Activated naive CD4-positive, alpha-beta T cell treated with anti-CD3 and anti-CD28 coated beads, Interleukin-2, amount 50 U/mL, for 16 hours (primary cell): ENCODE data around the gene SYNCRIP.
"Not testable (repeated sequence)": the region's sequence is repeated elsewhere in the genome, so short reads cannot be mapped to it uniquely, and the experiment has no call there.

Source experiments
- DNase-seq: peaks from one replicate; pipeline ENCODE4 v3.0.0-alpha.2; 2020

SYNCRIP gene

DNA sequence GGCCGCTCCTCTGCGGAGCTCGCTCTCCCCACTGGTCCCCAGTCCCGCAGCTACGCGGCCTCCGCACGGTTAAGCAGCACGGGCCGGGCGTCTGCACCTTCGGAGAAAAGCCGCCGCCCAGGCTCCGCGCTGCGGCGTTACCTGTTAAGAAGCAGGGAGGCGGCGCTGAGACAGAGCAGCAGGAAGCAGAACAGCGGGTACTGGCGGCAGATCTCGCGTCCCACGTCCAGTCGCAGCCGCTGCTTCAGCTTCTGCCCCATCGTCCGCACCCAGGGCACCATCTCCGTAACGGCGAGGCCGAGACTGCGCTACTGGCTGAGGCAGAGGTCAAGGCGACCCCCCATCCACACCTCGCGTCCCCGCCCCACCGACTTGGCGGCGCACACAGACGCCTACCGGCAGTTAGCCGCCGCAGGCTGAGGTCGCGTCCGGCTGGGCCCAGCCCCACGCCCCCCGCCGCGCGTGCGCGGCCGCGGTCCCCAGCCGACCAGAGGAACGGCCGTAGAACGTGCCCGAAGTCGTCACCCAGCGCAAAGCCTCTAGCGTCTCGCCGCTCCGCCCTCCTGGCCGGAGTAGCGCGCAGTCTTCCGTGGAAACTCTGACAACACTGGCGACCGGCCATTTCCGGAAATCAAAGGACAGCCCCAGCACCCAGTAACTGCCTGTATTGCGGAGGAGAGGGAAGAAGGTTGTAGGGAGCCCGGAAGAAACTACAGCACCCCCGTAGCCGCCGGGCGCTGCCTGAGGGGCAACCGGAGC is 49.1 kb downstream of the SYNCRIP start, which contains the start of gene SNX14:
Gene SNX14, minus strand, starts transcription at position 421 of the 759 bp plus-strand sequence. Its CDS starts 140 bp downstream, at position 281.
- DNase-seq: peak; percentile 71

DNA sequence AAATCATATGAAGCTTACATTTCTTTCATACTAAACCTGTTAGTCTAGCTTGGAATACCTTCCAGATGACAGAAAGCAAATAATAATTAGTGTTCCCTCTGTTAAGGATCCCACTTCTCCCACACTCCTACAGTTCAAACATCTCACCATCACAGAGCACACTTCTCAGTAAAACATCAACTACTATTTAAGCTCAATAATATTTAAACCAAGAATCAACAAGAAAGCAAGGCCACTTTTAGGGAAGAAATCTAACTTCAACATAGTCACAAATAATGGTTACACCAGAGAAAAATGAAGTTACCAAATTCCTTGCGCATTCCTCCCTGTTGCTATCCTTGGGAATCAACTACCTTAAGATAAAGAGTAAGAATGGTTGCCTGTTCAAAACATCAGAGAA is 50.7 kb downstream of the SYNCRIP start:
- DNase-seq: no peak

GRCh38 chr6:85591207-85591606 is 51.5 kb downstream of the SYNCRIP start:
- DNase-seq: no peak

GRCh38 chr6:85585741-85586140 is 56.9 kb downstream of the SYNCRIP start:
- DNase-seq: no peak

GRCh38 chr6:85582832-85583231 is 59.9 kb downstream of the SYNCRIP start:
- DNase-seq: not testable (repeated sequence)

DNA sequence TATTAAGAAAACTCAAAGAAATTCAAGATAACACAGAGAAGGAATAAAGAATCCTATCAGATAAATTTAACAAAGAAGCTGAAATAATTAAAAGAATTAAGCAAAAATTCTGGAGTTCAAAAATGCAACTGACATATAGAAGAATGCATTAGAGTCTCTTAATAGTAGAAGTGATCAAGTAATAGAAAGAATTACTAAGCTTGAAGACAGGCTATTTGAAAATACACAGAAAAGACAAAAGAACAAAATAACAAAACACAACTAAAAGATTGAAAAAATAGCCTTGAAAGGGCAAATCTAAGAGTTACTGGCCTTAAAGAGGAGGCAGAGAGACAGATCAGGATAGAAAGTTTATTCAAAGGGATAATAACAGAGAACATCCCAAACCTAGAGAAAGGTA is 61.1 kb downstream of the SYNCRIP start:
- no peak for DNase-seq

GRCh38 chr6:85580878-85581267 is 61.8 kb downstream of the SYNCRIP start:
- DNase-seq: no peak

GRCh38 chr6:85580118-85580877 is 62.4 kb downstream of the SYNCRIP start:
- DNase-seq: no peak

GRCh38 chr6:85579581-85579980 is 63.1 kb downstream of the SYNCRIP start:
- no peak for DNase-seq

- no peak for DNase-seq
These were observed 66.2 kb downstream of the SYNCRIP start for GRCh38 chr6:85576476-85576875.

DNA sequence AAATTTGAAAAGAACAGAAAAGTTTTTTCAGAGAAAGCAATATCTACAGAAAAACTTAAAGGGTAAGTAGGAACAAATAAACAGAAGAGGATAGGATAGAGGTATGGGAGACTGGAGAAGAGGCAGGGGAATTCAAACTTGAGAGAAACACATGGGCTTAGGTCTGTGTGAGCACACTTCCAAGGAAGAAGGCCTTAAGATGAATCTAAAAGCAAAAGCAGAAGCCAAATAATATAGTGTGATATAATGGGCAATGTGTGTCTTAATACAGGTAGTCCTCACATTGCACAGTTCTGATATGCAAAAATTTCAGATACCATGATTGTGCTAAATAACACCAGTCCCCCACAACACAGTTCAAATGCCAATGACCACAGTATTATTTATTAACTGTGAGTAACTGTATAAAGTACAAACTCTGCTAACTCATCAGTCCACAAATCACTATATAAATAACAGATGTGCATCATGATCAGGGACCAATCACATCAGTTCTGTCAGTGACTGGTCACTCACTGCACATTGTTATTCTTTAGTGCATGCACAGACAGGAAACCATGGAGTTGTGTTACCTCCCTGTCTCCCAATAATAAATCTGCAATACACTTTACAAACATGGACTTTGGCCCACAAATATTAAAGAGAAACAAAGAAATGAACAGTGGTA is 67.6 kb downstream of the SYNCRIP start:
- DNase-seq: no peak

GRCh38 chr6:85569323-85569722 is 73.4 kb downstream of the SYNCRIP start:
- DNase-seq: no peak

- DNase-seq: no peak
These were observed 74.3 kb downstream of the SYNCRIP start for GRCh38 chr6:85568411-85568810.

- no peak for DNase-seq
These were observed 77.0 kb downstream of the SYNCRIP start for GRCh38 chr6:85565736-85566135.

DNA sequence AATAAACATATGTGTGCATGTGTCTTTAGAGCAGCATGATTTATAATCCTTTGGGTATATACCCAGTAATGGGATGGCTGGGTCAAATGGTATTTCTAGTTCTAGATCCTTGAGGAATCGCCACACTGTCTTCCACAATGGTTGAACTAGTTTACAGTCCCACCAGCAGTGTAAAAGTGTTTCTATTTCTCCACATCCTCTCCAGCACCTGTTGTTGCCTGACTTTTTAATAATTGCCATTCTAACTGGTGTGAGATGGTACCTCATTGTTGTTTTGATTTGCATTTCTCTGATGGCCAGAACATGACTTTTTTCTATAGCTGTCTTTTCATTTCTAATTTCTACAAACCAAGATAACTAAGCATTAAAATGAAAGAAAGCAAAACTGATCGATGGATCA is 78.5 kb downstream of the SYNCRIP start:
- DNase-seq: not testable (repeated sequence)
